Prostate gland (tissue), 2 donors: ENCODE measurements around the gene ZCCHC24.

Experiments used
- POLR2A ChIP-seq: fragments of 450-650 bp; IDR thresholded peaks from one replicate; pipeline ENCODE4 v1.6.1; 2016; ENCODE audit warnings: antibody characterized with exemption, mild to moderate bottlenecking
- POLR2AphosphoS5 ChIP-seq: sonication (generic); formaldehyde crosslinking; IDR thresholded peaks from one replicate; pipeline ENCODE4 v1.6.1; 2017; ENCODE audit warnings: antibody characterized with exemption
- TF ChIP-seq, protein P1 (sequence below), 4 experiments: fragments of 200-600 bp in 2 of 4; fragments of 450-650 bp in 2 of 4; sonication (generic) in 2 of 4; IDR thresholded peaks; 1 replicate in 3 of 4; 2 replicates in 1 of 4; pipeline ENCODE4 v1.5.1; 2016 to 2019; ENCODE audit warnings: antibody characterized with exemption in 4 of 4, mild to moderate bottlenecking in 2 of 4, moderate library complexity in 2 of 4

- TF ChIP-seq, protein P1, sequence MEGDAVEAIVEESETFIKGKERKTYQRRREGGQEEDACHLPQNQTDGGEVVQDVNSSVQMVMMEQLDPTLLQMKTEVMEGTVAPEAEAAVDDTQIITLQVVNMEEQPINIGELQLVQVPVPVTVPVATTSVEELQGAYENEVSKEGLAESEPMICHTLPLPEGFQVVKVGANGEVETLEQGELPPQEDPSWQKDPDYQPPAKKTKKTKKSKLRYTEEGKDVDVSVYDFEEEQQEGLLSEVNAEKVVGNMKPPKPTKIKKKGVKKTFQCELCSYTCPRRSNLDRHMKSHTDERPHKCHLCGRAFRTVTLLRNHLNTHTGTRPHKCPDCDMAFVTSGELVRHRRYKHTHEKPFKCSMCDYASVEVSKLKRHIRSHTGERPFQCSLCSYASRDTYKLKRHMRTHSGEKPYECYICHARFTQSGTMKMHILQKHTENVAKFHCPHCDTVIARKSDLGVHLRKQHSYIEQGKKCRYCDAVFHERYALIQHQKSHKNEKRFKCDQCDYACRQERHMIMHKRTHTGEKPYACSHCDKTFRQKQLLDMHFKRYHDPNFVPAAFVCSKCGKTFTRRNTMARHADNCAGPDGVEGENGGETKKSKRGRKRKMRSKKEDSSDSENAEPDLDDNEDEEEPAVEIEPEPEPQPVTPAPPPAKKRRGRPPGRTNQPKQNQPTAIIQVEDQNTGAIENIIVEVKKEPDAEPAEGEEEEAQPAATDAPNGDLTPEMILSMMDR (IDR thresholded peaks at IDR 0.05), result no peak
- no peak for TF ChIP-seq POLR2A
- TF ChIP-seq POLR2AphosphoS5, result no peak
Measured at GRCh38 chr10:79491143-79491835, 45.9 kb upstream of the ZCCHC24 start.
